MM.1S (cell line): Measurements from ENCODE around the gene SORCS2.

Experiments
- DNase-seq: peaks from one replicate; pipeline ENCODE4 v3.0.0-alpha.2; 2015
- H2AFZ ChIP-seq: fragments of 300-600 bp; sonication (generic); 2 replicates; pipeline ENCODE4 v1.6.0; 2016; ENCODE audit warnings: antibody characterized with exemption, low read length
- H3F3A ChIP-seq: fragments of 300-600 bp; sonication (generic); 2 replicates; pipeline ENCODE4 v1.6.1; 2016; ENCODE audit warnings: mild to moderate bottlenecking, antibody characterized with exemption, low read length, moderate library complexity, mixed read lengths; ENCODE audit not compliant: insufficient read depth
- H3K27ac ChIP-seq: fragments of 300-600 bp; sonication (generic); 2 replicates; pipeline ENCODE4 v1.5.1; 2016; ENCODE audit warnings: mild to moderate bottlenecking, low read length
- H3K27me3 ChIP-seq: fragments of 300-600 bp; sonication (generic); replicated peaks from 2 replicates; pipeline ENCODE4 v1.6.0; 2016; ENCODE audit warnings: low read length; ENCODE audit not compliant: insufficient read depth
- H3K36me3 ChIP-seq: fragments of 300-600 bp; sonication (generic); replicated peaks from 2 replicates; pipeline ENCODE4 v1.6.1; 2016; ENCODE audit warnings: mild to moderate bottlenecking, low read length, mixed read lengths; ENCODE audit not compliant: insufficient read depth
- H3K4me1 ChIP-seq: fragments of 300-600 bp; sonication (generic); 2 replicates; pipeline ENCODE4 v1.6.1; 2016; ENCODE audit warnings: low read length, mixed read lengths
- H3K4me2 ChIP-seq: fragments of 300-600 bp; sonication (generic); 2 replicates; pipeline ENCODE4 v1.6.0; 2016; ENCODE audit warnings: low read depth, low read length
- H3K4me3 ChIP-seq: fragments of 300-600 bp; sonication (generic); 2 replicates; pipeline ENCODE4 v1.5.1; 2016; ENCODE audit warnings: low read length, mixed read lengths
- H3K79me2 ChIP-seq: fragments of 300-600 bp; sonication (generic); 2 replicates; pipeline ENCODE4 v1.6.1; 2016; ENCODE audit warnings: mixed run types, low read length, mixed read lengths
- H3K9ac ChIP-seq: fragments of 300-600 bp; sonication (generic); 2 replicates; pipeline ENCODE4 v1.6.1; 2016; ENCODE audit warnings: low read length, mixed read lengths
- H3K9me2 ChIP-seq: fragments of 300-600 bp; sonication (generic); replicated peaks from 2 replicates; pipeline ENCODE4 v1.6.1; 2016; ENCODE audit warnings: mild to moderate bottlenecking, low read length, mixed read lengths; ENCODE audit not compliant: insufficient read depth
- H3K9me3 ChIP-seq: fragments of 300-600 bp; sonication (generic); replicated peaks from 2 replicates; pipeline ENCODE4 v1.6.1; 2016; ENCODE audit warnings: mild to moderate bottlenecking, low read length, mixed read lengths; ENCODE audit not compliant: insufficient read depth
- H4K20me1 ChIP-seq: fragments of 300-600 bp; sonication (generic); 2 replicates; pipeline ENCODE4 v1.6.1; 2016; ENCODE audit warnings: mild to moderate bottlenecking, low read length, moderate library complexity, mixed read lengths; ENCODE audit not compliant: insufficient read depth
- CTCF ChIP-seq: fragments of 300-600 bp; sonication (generic); IDR thresholded peaks from 2 replicates; pipeline ENCODE4 v1.5.1; 2016; ENCODE audit warnings: antibody characterized with exemption, low read length, mixed read lengths
- EZH2 ChIP-seq: fragments of 300-600 bp; sonication (generic); optimal IDR thresholded peaks from 2 replicates; pipeline ENCODE3; 2017; ENCODE audit warnings: low read depth, mild to moderate bottlenecking, antibody characterized with exemption, low read length, mixed read lengths
- EZH2phosphoT487 ChIP-seq: fragments of 300-600 bp; sonication (generic); IDR thresholded peaks from 2 replicates; pipeline ENCODE4 v1.6.1; 2018; ENCODE audit warnings: antibody characterized with exemption, low read length

The SORCS2 gene

GRCh38 chr4:7155590-7156071, 36.7 kb upstream of the SORCS2 start:
- TF ChIP-seq EZH2 (no peak), CTCF (no peak), EZH2phosphoT487 (no peak)

GRCh38 chr4:7156328-7156727, 36.0 kb upstream of the SORCS2 start:
- H3F3A ChIP-seq, result no peaks in the 10 kb centered on the region
- H3K9me2 ChIP-seq, result no peaks in the 10 kb centered on the region
- no peaks in the 10 kb centered on the region for H4K20me1 ChIP-seq
- no peaks in the 10 kb centered on the region for H3K9me3 ChIP-seq
- H3K27ac ChIP-seq, result no peak overlapping the region
- no peak overlapping the region for H3K9ac ChIP-seq
- H3K4me3 ChIP-seq, result no peak overlapping the region
- no peak for DNase-seq
- H2AFZ ChIP-seq, result no peak overlapping the region
- TF ChIP-seq EZH2, result no peak
- no peak for TF ChIP-seq CTCF
- TF ChIP-seq EZH2phosphoT487, result no peak
- no peaks in the 10 kb centered on the region for H3K4me1 ChIP-seq
- H3K27me3 ChIP-seq, result peaks cover 98% of the 10 kb centered on the region
- no peaks in the 10 kb centered on the region for H3K79me2 ChIP-seq
- H3K4me2 ChIP-seq, result no peak overlapping the region
- no peaks in the 10 kb centered on the region for H3K36me3 ChIP-seq

More at GRCh38 chr4:7155590-7156071, 36.7 kb upstream of the SORCS2 start:
- no peaks in the 10 kb centered on the region for H4K20me1 ChIP-seq
- no peaks in the 10 kb centered on the region for H3F3A ChIP-seq
- H3K9me3 ChIP-seq, result no peaks in the 10 kb centered on the region
- no peaks in the 10 kb centered on the region for H3K9me2 ChIP-seq
- no peak for DNase-seq
- H3K79me2 ChIP-seq, result no peaks in the 10 kb centered on the region
- H3K27ac ChIP-seq, result no peak overlapping the region
- H3K36me3 ChIP-seq, result no peaks in the 10 kb centered on the region
- H2AFZ ChIP-seq, result no peak overlapping the region
- H3K4me2 ChIP-seq, result no peak overlapping the region
- no peak overlapping the region for H3K4me3 ChIP-seq
- peaks cover 98% of the 10 kb centered on the region for H3K27me3 ChIP-seq
- no peaks in the 10 kb centered on the region for H3K4me1 ChIP-seq
- H3K9ac ChIP-seq, result no peak overlapping the region

GRCh38 chr4:7156761-7157488, 35.4 kb upstream of the SORCS2 start:
- no peak overlapping the region for H3K4me2 ChIP-seq
- no peak overlapping the region for H3K9ac ChIP-seq
- H3F3A ChIP-seq, result no peaks in the 10 kb centered on the region
- no peaks in the 10 kb centered on the region for H3K9me2 ChIP-seq
- H3K4me1 ChIP-seq, result no peaks in the 10 kb centered on the region
- no peak overlapping the region for H2AFZ ChIP-seq
- peaks cover 98% of the 10 kb centered on the region for H3K27me3 ChIP-seq
- no peaks in the 10 kb centered on the region for H4K20me1 ChIP-seq
- no peaks in the 10 kb centered on the region for H3K79me2 ChIP-seq
- no peaks in the 10 kb centered on the region for H3K36me3 ChIP-seq
- TF ChIP-seq CTCF (peak; percentile 20), EZH2 (no peak)
- no peak for DNase-seq
- H3K4me3 ChIP-seq, result no peak overlapping the region
- no peak overlapping the region for H3K27ac ChIP-seq
- no peaks in the 10 kb centered on the region for H3K9me3 ChIP-seq
